ENCODE data around the gene PRR16. TPM values are rescaled to one million over a fixed set of nuclear protein-coding genes. Genes with fewer than 3 reads are reported as not detected.

PRR16 gene
- total and polyA plus RNA-seq, 2 experiments from 2014 or later, result 1.0 to 1.7 TPM

DNA sequence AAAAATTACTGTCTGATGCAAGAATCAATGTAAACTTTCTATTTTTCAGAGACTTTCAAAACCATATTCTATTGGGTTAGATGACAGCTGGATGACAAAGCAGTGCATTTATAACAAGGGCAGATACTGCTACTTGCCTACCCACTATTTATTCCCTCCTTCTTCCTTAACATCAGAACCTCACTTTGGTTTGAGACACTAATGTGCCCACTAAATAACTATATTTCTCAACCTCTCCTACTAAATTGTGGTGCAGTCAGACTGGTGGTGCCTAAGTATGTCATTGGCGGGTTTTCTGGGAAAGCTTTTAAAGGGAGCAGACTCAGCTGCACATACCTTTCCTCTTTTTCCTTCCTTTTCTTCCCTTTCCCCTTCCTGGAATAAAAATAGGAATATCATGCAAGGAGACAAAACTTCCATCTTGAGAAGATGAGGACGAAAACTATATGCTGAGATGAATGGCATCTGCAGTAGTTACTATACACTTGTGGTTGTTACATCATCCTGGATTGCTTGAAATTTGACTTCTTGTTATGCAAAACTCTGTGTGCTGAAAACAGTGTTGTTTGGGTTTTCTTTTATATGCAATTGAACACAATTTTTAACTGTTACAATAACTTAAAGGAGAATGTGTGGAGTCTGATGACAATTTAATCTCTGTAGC lies 43.8 kb downstream of the PRR16 start:
- no peaks in the 10 kb centered on the region for H3K27me3 ChIP-seq (ENCODE audit: insufficient read depth)
- peak; percentile 33 for DNase-seq (ENCODE audit: low spot score)
- H3K4me3 Mint-ChIP-seq, result no peak overlapping the region
- peaks cover 5% of the 10 kb centered on the region; the same call in 2 of the 3 replicates for H3K36me3 Mint-ChIP-seq (ENCODE audit: low read depth)
- H3K9me2 ChIP-seq (ENCODE audit: insufficient read depth), result no peaks in the 10 kb centered on the region
- H3F3A ChIP-seq (replicated peaks; ENCODE audit: low read depth), result no peaks in the 10 kb centered on the region
- no peak overlapping the region for H2AFZ ChIP-seq
- H3K9me3 Mint-ChIP-seq, result 0 out of 3 replicates have a peak, but pooled peaks cover 2% of the 10 kb centered on the region
- H3K4me1 ChIP-seq (ENCODE audit: insufficient read depth), result peaks cover 52% of the 10 kb centered on the region
- H3K27ac ChIP-seq (ENCODE audit: low read depth), result no peak overlapping the region
- TF ChIP-seq NANOG (IDR thresholded peaks at IDR 0.05; ENCODE audit: borderline replicate concordance) (peak; percentile 57; the same call in 1 of the 2 replicates), JUNB (IDR thresholded peaks at IDR 0.05; ENCODE audit: unreplicated experiment) (no peak), STAT1 (IDR thresholded peaks at IDR 0.05; ENCODE audit: unreplicated experiment) (no peak), ZNF331 (CRISPR knock-in tag; IDR thresholded peaks at IDR 0.05; ENCODE audit: low read depth) (no peak)
- no peak overlapping the region for H3K4me3 ChIP-seq
- H3K4me1 Mint-ChIP-seq, result peaks cover 51% of the 10 kb centered on the region
- H3K4me2 ChIP-seq, result peak overlapping the region; percentile 4
- ATAC-seq, result no peak
- no peaks in the 10 kb centered on the region for H3K36me3 ChIP-seq (ENCODE audit: insufficient read depth)
- H3K27me3 Mint-ChIP-seq (ENCODE audit: insufficient read depth, low read depth, poor library complexity), result no peaks in the 10 kb centered on the region
- H3K27ac Mint-ChIP-seq, result peak overlapping the region; percentile 92
- no peaks in the 10 kb centered on the region for H3K79me2 ChIP-seq (replicated peaks; ENCODE audit: insufficient read depth)
- H4K20me1 ChIP-seq (replicated peaks; ENCODE audit: insufficient read depth), result no peaks in the 10 kb centered on the region

- TF ChIP-seq ZNF331 (CRISPR knock-in tag; IDR thresholded peaks at IDR 0.05; ENCODE audit: low read depth) (no peak), POLR2AphosphoS5 (IDR thresholded peaks at IDR 0.05; ENCODE audit: low read depth) (no peak), NANOG (IDR thresholded peaks at IDR 0.05; ENCODE audit: borderline replicate concordance) (no peak)
- Histone ChIP-seq H3K9me2 (ENCODE audit: insufficient read depth) (peaks cover 3% of the 10 kb centered on the region; the same call in 1 of the 2 replicates), H3K4me2 (0 out of 2 replicates have a peak overlapping the region, but pooled peaks have one; percentile 4), H3F3A (replicated peaks; ENCODE audit: low read depth) (no peaks in the 10 kb centered on the region), H3K79me2 (replicated peaks; ENCODE audit: insufficient read depth) (no peaks in the 10 kb centered on the region), H3K4me3 (no peak overlapping the region), H4K20me1 (replicated peaks; ENCODE audit: insufficient read depth) (no peaks in the 10 kb centered on the region), H2AFZ (no peak overlapping the region), H3K27ac (ENCODE audit: low read depth) (no peak overlapping the region), H3K36me3 (ENCODE audit: insufficient read depth) (no peaks in the 10 kb centered on the region), H3K4me1 (ENCODE audit: insufficient read depth) (peaks cover 58% of the 10 kb centered on the region), H3K27me3 (ENCODE audit: insufficient read depth) (no peaks in the 10 kb centered on the region)
- H3K27me3 Mint-ChIP-seq (ENCODE audit: insufficient read depth, low read depth, poor library complexity), result no peaks in the 10 kb centered on the region
- peak overlapping the region; percentile 74 for H3K27ac Mint-ChIP-seq
- 0 out of 3 replicates have a peak, but pooled peaks cover 1% of the 10 kb centered on the region for H3K9me3 Mint-ChIP-seq
- H3K36me3 Mint-ChIP-seq (ENCODE audit: low read depth), result peaks cover 4% of the 10 kb centered on the region; the same call in 2 of the 3 replicates
- no peak overlapping the region for H3K4me3 Mint-ChIP-seq
- no peak for ATAC-seq
- peaks cover 58% of the 10 kb centered on the region for H3K4me1 Mint-ChIP-seq
- no peak for DNase-seq (ENCODE audit: low spot score)
These were observed 45.0 kb downstream of the PRR16 start for GRCh38 chr5:120509053-120509452.

DNA sequence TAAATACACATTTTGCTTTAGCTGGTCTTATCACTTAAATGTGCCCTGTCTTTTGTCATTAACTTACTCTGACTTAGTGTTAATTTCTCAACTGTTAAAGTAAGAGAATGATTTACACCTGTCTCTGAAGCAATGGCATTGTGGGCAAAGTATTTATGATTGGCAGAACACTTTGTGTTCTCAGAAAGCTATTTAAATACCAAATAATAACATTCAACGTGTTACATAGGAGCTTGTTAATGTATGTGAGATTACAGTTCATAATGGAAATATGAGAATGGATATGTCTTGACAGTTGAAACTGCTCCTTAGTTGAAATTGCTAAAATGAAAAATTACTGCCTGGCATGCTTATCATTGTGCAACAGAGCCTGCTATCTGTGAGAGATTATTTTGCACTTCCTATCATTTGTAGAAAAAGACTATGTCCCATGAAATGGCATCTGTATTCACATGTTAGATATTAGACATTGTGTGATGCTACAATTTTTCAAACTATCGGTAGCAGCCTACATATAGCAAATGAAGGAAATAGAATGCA lies 46.1 kb downstream of the PRR16 start:
- H3K4me2 ChIP-seq, result no peak overlapping the region
- no peaks in the 10 kb centered on the region for H4K20me1 ChIP-seq (replicated peaks; ENCODE audit: insufficient read depth)
- Mint-ChIP-seq H3K4me3 (no peak overlapping the region), H3K36me3 (ENCODE audit: low read depth) (no peaks in the 10 kb centered on the region), H3K4me1 (peaks cover 67% of the 10 kb centered on the region), H3K27ac (no peak overlapping the region; the same call in 1 of the 2 replicates), H3K27me3 (ENCODE audit: insufficient read depth, low read depth, poor library complexity) (no peaks in the 10 kb centered on the region), H3K9me3 (no peaks in the 10 kb centered on the region)
- ATAC-seq, result no peak
- no peak overlapping the region for H3K4me3 ChIP-seq
- H2AFZ ChIP-seq, result no peak overlapping the region
- peaks cover 3% of the 10 kb centered on the region; the same call in 1 of the 2 replicates for H3K9me2 ChIP-seq (ENCODE audit: insufficient read depth)
- H3F3A ChIP-seq (replicated peaks; ENCODE audit: low read depth), result no peaks in the 10 kb centered on the region
- H3K4me1 ChIP-seq (ENCODE audit: insufficient read depth), result peaks cover 58% of the 10 kb centered on the region
- H3K27me3 ChIP-seq (ENCODE audit: insufficient read depth), result no peaks in the 10 kb centered on the region
- no peak overlapping the region for H3K27ac ChIP-seq (ENCODE audit: low read depth)
- H3K36me3 ChIP-seq (ENCODE audit: insufficient read depth), result no peaks in the 10 kb centered on the region
- no peaks in the 10 kb centered on the region for H3K79me2 ChIP-seq (replicated peaks; ENCODE audit: insufficient read depth)
- DNase-seq (ENCODE audit: low spot score), result no peak
- TF ChIP-seq ZNF462 (CRISPR knock-in tag; IDR thresholded peaks at IDR 0.05) (no peak), NANOG (IDR thresholded peaks at IDR 0.05; ENCODE audit: borderline replicate concordance) (no peak)

All from GM23338 (cell line).